HCT116 (cell line): Measurements from ENCODE around the gene TMEM79.
A peak's percentile ranks its signal among the peaks of the same experiment; 100 is the strongest.

Source experiments
- ATF3 ChIP-seq: IDR thresholded peaks from 2 replicates; pipeline ENCODE4 v1.6.1; 2012
- CTCF ChIP-seq, 3 experiments: fragments of 200-600 bp in 1 of 3; sonication (generic) in 1 of 3; IDR thresholded peaks in 2 of 3; conservative IDR thresholded peaks in 1 of 3; 2 replicates each; pipeline ENCODE4 v1.5.1; 2012 to 2017; ENCODE audit warnings: low read depth in 2 of 3, low read length in 2 of 3, antibody characterized with exemption in 1 of 3, borderline replicate concordance in 1 of 3, control low read depth in 1 of 3, mild to moderate bottlenecking in 1 of 3, mixed read lengths in 1 of 3, mixed run types in 1 of 3, moderate library complexity in 1 of 3; ENCODE audit not compliant: insufficient read depth in 1 of 3
- EZH2phosphoT487 ChIP-seq: fragments of 200-600 bp; IDR thresholded peaks from 2 replicates; pipeline ENCODE4 v1.6.1; 2018; ENCODE audit warnings: antibody characterized with exemption, borderline replicate concordance
- MAX ChIP-seq: IDR thresholded peaks from 2 replicates; pipeline ENCODE4 v1.6.1; 2012
- POLR2AphosphoS5 ChIP-seq: IDR thresholded peaks from 2 replicates; pipeline ENCODE4 v1.6.1; 2011; ENCODE audit warnings: mild to moderate bottlenecking, low read depth, low read length, moderate library complexity
- SP1 ChIP-seq: IDR thresholded peaks from 2 replicates; pipeline ENCODE4 v1.6.1; 2012; ENCODE audit warnings: low read depth
- TCF7L2 ChIP-seq: IDR thresholded peaks from 2 replicates; pipeline ENCODE4 v1.7.0; 2011; ENCODE audit warnings: borderline replicate concordance, inconsistent platforms; ENCODE audit not compliant: insufficient read depth, insufficient read length; ENCODE audit errors: extremely low read depth

GRCh38 chr1:156284112-156284511 lies at the start of gene TMEM79:
- TF ChIP-seq SP1 (peak; percentile 28; the same call in 1 of the 2 replicates), EZH2phosphoT487 (no peak), TCF7L2 (no peak), CTCF (IDR thresholded peaks at IDR 0.05 in 2 of 3, conservative IDR thresholded peaks at IDR 0.05 in 1 of 3; ENCODE audit: borderline replicate concordance in 1 of 3, insufficient read depth in 1 of 3, low read depth in 2 of 3, low read length in 2 of 3) (no peak), POLR2AphosphoS5 (no peak), MAX (no peak), ATF3 (no peak)
